K562 (cell line): ENCODE measurements around the gene LHPP. TPM values are rescaled to one million over a fixed set of nuclear protein-coding genes. Genes with fewer than 3 reads are reported as not detected.

Experiments used
- RB1 ChIP-seq: fragments of 450-650 bp; IDR thresholded peaks from 2 replicates; pipeline ENCODE4 v1.6.1; 2017; ENCODE audit warnings: low read depth, mild to moderate bottlenecking
- STAG1 ChIP-seq: sonication (generic); formaldehyde crosslinking; IDR thresholded peaks from 2 replicates; pipeline ENCODE4 v1.5.0; 2020; ENCODE audit warnings: missing genetic modification reagents, borderline replicate concordance
- polyA plus RNA-seq, 8 experiments: library from polyadenylated mRNA; depleted of rRNA in 4 of 8; stranded (reverse) in 5 of 8; unstranded in 3 of 8; fragments of >200 nt; fragmentation: Nextera tagmentation in 2 of 8; fragmentation: Illumina TruSeq in 1 of 8; extraction: Ambion mirVana in 2 of 8; extraction: Trizol in 1 of 8; gene quantifications; 2 replicates each; pipeline versions ENCODE4 v1.2.1 to v1.2.3, GENCODE V29; 2011 to 2014; ENCODE audit warnings: inconsistent platforms in 1 of 8, missing spikeins in 1 of 8
- total RNA-seq, 7 experiments: library from RNA; depleted of rRNA in 6 of 7; stranded (reverse); fragments of >200 nt in 6 of 7; fragmentation: Illumina TruSeq in 2 of 7; extraction: Trizol in 2 of 7; gene quantifications; 2 replicates each; pipeline versions ENCODE4 v1.2.1 to v1.2.3, GENCODE V29; 2011 to 2021; ENCODE audit warnings: low replicate concordance in 1 of 7
- TF ChIP-seq, protein P1 (sequence below), 2 experiments: fragments of 450-650 bp; formaldehyde crosslinking in 1 of 2; IDR thresholded peaks; 2 replicates each; pipeline versions ENCODE4 v1.4.0 to v1.6.1; 2014 to 2020; ENCODE audit warnings: mild to moderate bottlenecking in 2 of 2, borderline replicate concordance in 1 of 2, low read depth in 1 of 2

Gene LHPP
- total and polyA plus RNA-seq, 9 of the 15 experiments (the other 6 are each of a cell fraction or from before 2014, with no cell fraction given), result 0.34 to 7.4 (median 3.0) TPM

DNA sequence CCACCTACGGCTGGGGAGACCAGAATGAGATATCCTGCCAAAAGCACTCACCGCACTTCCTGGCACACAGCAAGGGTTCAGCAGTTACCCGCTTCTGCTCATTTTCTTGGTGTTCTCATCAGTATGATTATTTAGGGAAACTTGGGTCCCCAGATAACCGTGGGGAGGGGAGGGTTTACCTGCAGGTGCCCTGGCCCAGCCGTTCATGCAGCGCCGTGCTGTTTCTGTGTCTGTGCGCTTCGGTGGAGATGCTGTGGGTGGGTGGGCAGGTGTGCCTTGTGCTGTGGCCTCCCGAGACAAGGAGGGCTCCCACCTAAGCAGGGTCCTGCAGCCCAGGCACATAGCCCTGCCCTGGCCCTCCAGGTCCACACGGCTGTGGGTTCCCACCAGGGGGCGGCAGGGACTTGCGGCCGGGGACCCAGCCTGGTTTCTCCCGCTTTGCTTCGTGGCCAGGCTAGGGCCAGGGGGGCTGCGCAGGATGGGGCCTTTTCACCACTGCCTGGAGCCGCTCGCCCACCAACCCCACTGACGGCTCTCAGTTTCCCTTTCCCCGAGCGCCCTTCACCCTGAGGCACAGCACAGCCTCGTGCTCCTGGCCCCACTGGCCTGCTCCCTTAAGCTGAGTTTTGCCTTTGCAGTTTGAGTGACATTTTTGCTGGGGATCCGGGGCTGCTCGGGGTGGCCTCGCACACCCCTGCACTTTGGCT is 78.5 kb downstream of the LHPP start (continued):
- TF ChIP-seq, protein P1, sequence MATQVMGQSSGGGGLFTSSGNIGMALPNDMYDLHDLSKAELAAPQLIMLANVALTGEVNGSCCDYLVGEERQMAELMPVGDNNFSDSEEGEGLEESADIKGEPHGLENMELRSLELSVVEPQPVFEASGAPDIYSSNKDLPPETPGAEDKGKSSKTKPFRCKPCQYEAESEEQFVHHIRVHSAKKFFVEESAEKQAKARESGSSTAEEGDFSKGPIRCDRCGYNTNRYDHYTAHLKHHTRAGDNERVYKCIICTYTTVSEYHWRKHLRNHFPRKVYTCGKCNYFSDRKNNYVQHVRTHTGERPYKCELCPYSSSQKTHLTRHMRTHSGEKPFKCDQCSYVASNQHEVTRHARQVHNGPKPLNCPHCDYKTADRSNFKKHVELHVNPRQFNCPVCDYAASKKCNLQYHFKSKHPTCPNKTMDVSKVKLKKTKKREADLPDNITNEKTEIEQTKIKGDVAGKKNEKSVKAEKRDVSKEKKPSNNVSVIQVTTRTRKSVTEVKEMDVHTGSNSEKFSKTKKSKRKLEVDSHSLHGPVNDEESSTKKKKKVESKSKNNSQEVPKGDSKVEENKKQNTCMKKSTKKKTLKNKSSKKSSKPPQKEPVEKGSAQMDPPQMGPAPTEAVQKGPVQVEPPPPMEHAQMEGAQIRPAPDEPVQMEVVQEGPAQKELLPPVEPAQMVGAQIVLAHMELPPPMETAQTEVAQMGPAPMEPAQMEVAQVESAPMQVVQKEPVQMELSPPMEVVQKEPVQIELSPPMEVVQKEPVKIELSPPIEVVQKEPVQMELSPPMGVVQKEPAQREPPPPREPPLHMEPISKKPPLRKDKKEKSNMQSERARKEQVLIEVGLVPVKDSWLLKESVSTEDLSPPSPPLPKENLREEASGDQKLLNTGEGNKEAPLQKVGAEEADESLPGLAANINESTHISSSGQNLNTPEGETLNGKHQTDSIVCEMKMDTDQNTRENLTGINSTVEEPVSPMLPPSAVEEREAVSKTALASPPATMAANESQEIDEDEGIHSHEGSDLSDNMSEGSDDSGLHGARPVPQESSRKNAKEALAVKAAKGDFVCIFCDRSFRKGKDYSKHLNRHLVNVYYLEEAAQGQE (IDR thresholded peaks at IDR 0.05; ENCODE audit: borderline replicate concordance), result peak; percentile 82
- TF ChIP-seq, protein P1 (CRISPR knock-in tag; IDR thresholded peaks at IDR 0.05; ENCODE audit: low read depth), result no peak
- peak; percentile 70; the same call in 1 of the 2 replicates for TF ChIP-seq RB1
- peak; percentile 97 for TF ChIP-seq STAG1 (CRISPR knock-in tag)
